HG03378 (cell line): Measurements from ENCODE around the gene ARFIP2.

Experiments used
- ATAC-seq: cut with Tn5 transposase; IDR thresholded peaks from one replicate; pipeline ENCODE4 v1.9.1; 2021; ENCODE audit warnings: mild to moderate bottlenecking, moderate library complexity; ENCODE audit not compliant: unreplicated experiment

The ARFIP2 gene

GRCh38 chr11:6448574-6448973 is 32.6 kb downstream of the ARFIP2 start:
- ATAC-seq: no peak

- peak; percentile 75 for ATAC-seq
These were observed 37.7 kb downstream of the ARFIP2 start for GRCh38 chr11:6443269-6444003.

GRCh38 chr11:6442441-6442840 is 38.7 kb downstream of the ARFIP2 start:
- no peak for ATAC-seq

GRCh38 chr11:6440906-6441358 is 40.2 kb downstream of the ARFIP2 start, which contains the start of gene HPX:
Gene HPX, minus strand, starts transcription at chr11:6440987. Its CDS starts 24 bp downstream, at chr11:6440963.
- no peak for ATAC-seq

- ATAC-seq: no peak
These were observed 42.1 kb downstream of the ARFIP2 start for GRCh38 chr11:6438979-6439571.

- ATAC-seq: no peak
These were observed 43.1 kb downstream of the ARFIP2 start for GRCh38 chr11:6437993-6438392.

GRCh38 chr11:6437423-6437822 is 43.7 kb downstream of the ARFIP2 start:
- ATAC-seq: no peak

- ATAC-seq: no peak
These were observed 47.0 kb downstream of the ARFIP2 start for GRCh38 chr11:6433998-6434660.

GRCh38 chr11:6431861-6432260 is 49.3 kb downstream of the ARFIP2 start:
- no peak for ATAC-seq

- ATAC-seq: no peak
These were observed 53.6 kb downstream of the ARFIP2 start for GRCh38 chr11:6427516-6427915.
